ENCODE data around the gene CHP1. TPM values are rescaled to one million over a fixed set of nuclear protein-coding genes. Genes with fewer than 3 reads are reported as not detected.

Gene CHP1
- total RNA-seq, 1 experiment from 2014 or later, result 97.7 TPM

GRCh38 chr15:41263891-41264351 is 32.9 kb downstream of the CHP1 start:
- WGBS (ENCODE audit: extremely low coverage, insufficient read length, low lambda C conversion rate), result no CpG with 5 or more reads among the region's 6 CpGs
- peaks cover 14 to 28% (median 27%) of the 10 kb centered on the region in 3 experiments for H3K36me3 Mint-ChIP-seq (ENCODE audit: insufficient read depth in 1 of 3, low read depth in 3 of 3)
- DNase-seq, result peak; percentile 52

More at GRCh38 chr15:41263891-41264351, 32.9 kb downstream of the CHP1 start:
- TF ChIP-seq CTCF (conservative IDR thresholded peaks at IDR 0.05), result no peak
- H2BK120ac ChIP-seq (ENCODE audit: low read depth, low read length, poor library complexity, severe bottlenecking), result no peak overlapping the region
- Mint-ChIP-seq H3K4me3 (peak overlapping the region; percentile 1 to 12; a peak in 4 of 5 replicates), H3K27ac (peak overlapping the region; percentile 85 to 97 (median 95)), H3K9me3 (peaks cover 0 to 3% of the 10 kb centered on the region in 2 experiments; a peak in 2 of 5 replicates), H3K27me3 (ENCODE audit: low read depth) (no peaks in the 10 kb centered on the region), H3K4me1 (peaks cover 24 to 25% of the 10 kb centered on the region in 2 experiments)
- H3K79me1 ChIP-seq (ENCODE audit: insufficient read depth, low read depth, low read length, poor library complexity, severe bottlenecking), result no peaks in the 10 kb centered on the region
- H3K4me1 ChIP-seq (ENCODE audit: insufficient read depth, low read length), result peaks cover 3% of the 10 kb centered on the region; the same call in 1 of the 2 replicates
- no peak overlapping the region for H3K4ac ChIP-seq (ENCODE audit: low read depth, low read length)
- H3K27me3 ChIP-seq (ENCODE audit: insufficient read depth, low read length), result no peaks in the 10 kb centered on the region
- no peak overlapping the region for H3K23ac ChIP-seq (ENCODE audit: insufficient read length, low read depth, low read length)
- no peak overlapping the region for H2BK20ac ChIP-seq (ENCODE audit: low read depth, low read length, poor library complexity, severe bottlenecking)
- no peak overlapping the region for H3T11ph ChIP-seq (ENCODE audit: low read length)
- no peaks in the 10 kb centered on the region for H3K9me3 ChIP-seq (ENCODE audit: control insufficient read depth, low read depth, low read length)
- H4K91ac ChIP-seq (ENCODE audit: insufficient read length, low read depth, low read length), result no peak overlapping the region
- H2AFZ ChIP-seq (ENCODE audit: low read length), result no peak overlapping the region
- H4K5ac ChIP-seq (ENCODE audit: insufficient read length, low read depth, low read length), result no peak overlapping the region
- no peak overlapping the region for H3K18ac ChIP-seq (ENCODE audit: insufficient read length, low read depth, low read length)
- H4K20me1 ChIP-seq (ENCODE audit: control insufficient read depth, insufficient read depth, insufficient read length), result no peaks in the 10 kb centered on the region
- no peak overlapping the region for H3K14ac ChIP-seq (ENCODE audit: insufficient read depth, low read length)
- no peak overlapping the region for H2BK15ac ChIP-seq (ENCODE audit: low read depth, low read length)
- no peak overlapping the region for H2BK12ac ChIP-seq (ENCODE audit: insufficient read length, low read depth, low read length)
- H2AK5ac ChIP-seq (ENCODE audit: insufficient read length, low read length), result no peak overlapping the region
- no peak overlapping the region for H3K9ac ChIP-seq (ENCODE audit: extremely low read depth, insufficient read length, low read length)
- no peak overlapping the region for H3K56ac ChIP-seq (ENCODE audit: insufficient read length, low read depth, low read length)
- no peak overlapping the region for H4K8ac ChIP-seq (replicated peaks; ENCODE audit: insufficient read length, low read depth, low read length)
- peak overlapping the region; percentile 6 for H3K4me2 ChIP-seq (ENCODE audit: insufficient read depth, insufficient read length, low read length)
- H3K23me2 ChIP-seq (ENCODE audit: insufficient read length, low read depth, low read length, poor library complexity, severe bottlenecking), result no peaks in the 10 kb centered on the region
- H3K27ac ChIP-seq (ENCODE audit: insufficient read length, low read depth, low read length), result no peak overlapping the region
- no peaks in the 10 kb centered on the region for H3K79me2 ChIP-seq (ENCODE audit: insufficient read depth, low read length)
- no peak overlapping the region for H2BK5ac ChIP-seq (ENCODE audit: insufficient read length, low read length)
